K562 (cell line): Measurements from ENCODE around the gene PEX10. TPM values are rescaled to one million over a fixed set of nuclear protein-coding genes. Genes with fewer than 3 reads are reported as not detected.
A peak's percentile ranks its signal among the peaks of the same experiment; 100 is the strongest.

Experiments
- ARHGAP35 ChIP-seq: fragments of 450-650 bp; IDR thresholded peaks from 2 replicates; pipeline ENCODE4 v1.6.1; 2018; ENCODE audit not compliant: partially characterized antibody
- HDAC2 ChIP-seq: fragments of 450-650 bp; IDR thresholded peaks from 2 replicates; pipeline ENCODE4 v1.6.1; 2016; ENCODE audit warnings: mild to moderate bottlenecking
- HMBOX1 ChIP-seq: sonication (generic); IDR thresholded peaks from 2 replicates; pipeline ENCODE4 v1.6.1; 2016
- RERE ChIP-seq: sonication (generic); formaldehyde crosslinking; IDR thresholded peaks from 2 replicates; pipeline ENCODE4 v1.8.0; 2023; ENCODE audit warnings: missing genetic modification reagents, mild to moderate bottlenecking, borderline replicate concordance
- STAT5A ChIP-seq: IDR thresholded peaks from 2 replicates; pipeline ENCODE4 v1.6.1; 2012; ENCODE audit warnings: low read length, inconsistent platforms, borderline replicate concordance
- ZEB2 ChIP-seq: fragments of 450-650 bp; IDR thresholded peaks from 2 replicates; pipeline ENCODE4 v1.6.1; 2016
- ZNF324 ChIP-seq: fragments of 250-450 bp; sonication (Bioruptor Pico); IDR thresholded peaks from 2 replicates; pipeline ENCODE4 v1.4.0; 2020; ENCODE audit warnings: mild to moderate bottlenecking
- ZNF830 ChIP-seq: fragments of 250-450 bp; sonication (Bioruptor Pico); IDR thresholded peaks from 2 replicates; pipeline ENCODE4 v1.5.0; 2021; ENCODE audit warnings: mild to moderate bottlenecking
- polyA plus RNA-seq, 8 experiments: library from polyadenylated mRNA; depleted of rRNA in 4 of 8; stranded (reverse) in 5 of 8; unstranded in 3 of 8; fragments of >200 nt; fragmentation: Nextera tagmentation in 2 of 8; fragmentation: Illumina TruSeq in 1 of 8; extraction: Ambion mirVana in 2 of 8; extraction: Trizol in 1 of 8; gene quantifications; 2 replicates each; pipeline versions ENCODE4 v1.2.1 to v1.2.3, GENCODE V29; 2011 to 2014; ENCODE audit warnings: inconsistent platforms in 1 of 8, missing spikeins in 1 of 8
- total RNA-seq, 7 experiments: library from RNA; depleted of rRNA in 6 of 7; stranded (reverse); fragments of >200 nt in 6 of 7; fragmentation: Illumina TruSeq in 2 of 7; extraction: Trizol in 2 of 7; gene quantifications; 2 replicates each; pipeline versions ENCODE4 v1.2.1 to v1.2.3, GENCODE V29; 2011 to 2021; ENCODE audit warnings: low replicate concordance in 1 of 7
- TF ChIP-seq, protein P1 (sequence below): fragments of 250-450 bp; sonication (Bioruptor Pico); IDR thresholded peaks from 2 replicates; pipeline ENCODE4 v1.4.0; 2020
- TF ChIP-seq, protein P2 (sequence below): fragments of 250-450 bp; sonication (Bioruptor Pico); IDR thresholded peaks from 2 replicates; pipeline ENCODE4 v1.4.0; 2020; ENCODE audit warnings: mild to moderate bottlenecking, moderate library complexity

PEX10 gene
- total and polyA plus RNA-seq, 9 of the 15 experiments (the other 6 are each of a cell fraction or from before 2014, with no cell fraction given) = 0.03 to 26.2 (median 8.7) TPM

- TF ChIP-seq HMBOX1 (no peak), ZEB2 (no peak), STAT5A (no peak), HDAC2 (0 out of 2 replicates have a peak, but pooled peaks have one; percentile 12), ARHGAP35 (no peak), RERE (CRISPR knock-in tag) (no peak), ZNF830 (CRISPR knock-in tag) (no peak), ZNF324 (no peak)
- TF ChIP-seq, protein P1, sequence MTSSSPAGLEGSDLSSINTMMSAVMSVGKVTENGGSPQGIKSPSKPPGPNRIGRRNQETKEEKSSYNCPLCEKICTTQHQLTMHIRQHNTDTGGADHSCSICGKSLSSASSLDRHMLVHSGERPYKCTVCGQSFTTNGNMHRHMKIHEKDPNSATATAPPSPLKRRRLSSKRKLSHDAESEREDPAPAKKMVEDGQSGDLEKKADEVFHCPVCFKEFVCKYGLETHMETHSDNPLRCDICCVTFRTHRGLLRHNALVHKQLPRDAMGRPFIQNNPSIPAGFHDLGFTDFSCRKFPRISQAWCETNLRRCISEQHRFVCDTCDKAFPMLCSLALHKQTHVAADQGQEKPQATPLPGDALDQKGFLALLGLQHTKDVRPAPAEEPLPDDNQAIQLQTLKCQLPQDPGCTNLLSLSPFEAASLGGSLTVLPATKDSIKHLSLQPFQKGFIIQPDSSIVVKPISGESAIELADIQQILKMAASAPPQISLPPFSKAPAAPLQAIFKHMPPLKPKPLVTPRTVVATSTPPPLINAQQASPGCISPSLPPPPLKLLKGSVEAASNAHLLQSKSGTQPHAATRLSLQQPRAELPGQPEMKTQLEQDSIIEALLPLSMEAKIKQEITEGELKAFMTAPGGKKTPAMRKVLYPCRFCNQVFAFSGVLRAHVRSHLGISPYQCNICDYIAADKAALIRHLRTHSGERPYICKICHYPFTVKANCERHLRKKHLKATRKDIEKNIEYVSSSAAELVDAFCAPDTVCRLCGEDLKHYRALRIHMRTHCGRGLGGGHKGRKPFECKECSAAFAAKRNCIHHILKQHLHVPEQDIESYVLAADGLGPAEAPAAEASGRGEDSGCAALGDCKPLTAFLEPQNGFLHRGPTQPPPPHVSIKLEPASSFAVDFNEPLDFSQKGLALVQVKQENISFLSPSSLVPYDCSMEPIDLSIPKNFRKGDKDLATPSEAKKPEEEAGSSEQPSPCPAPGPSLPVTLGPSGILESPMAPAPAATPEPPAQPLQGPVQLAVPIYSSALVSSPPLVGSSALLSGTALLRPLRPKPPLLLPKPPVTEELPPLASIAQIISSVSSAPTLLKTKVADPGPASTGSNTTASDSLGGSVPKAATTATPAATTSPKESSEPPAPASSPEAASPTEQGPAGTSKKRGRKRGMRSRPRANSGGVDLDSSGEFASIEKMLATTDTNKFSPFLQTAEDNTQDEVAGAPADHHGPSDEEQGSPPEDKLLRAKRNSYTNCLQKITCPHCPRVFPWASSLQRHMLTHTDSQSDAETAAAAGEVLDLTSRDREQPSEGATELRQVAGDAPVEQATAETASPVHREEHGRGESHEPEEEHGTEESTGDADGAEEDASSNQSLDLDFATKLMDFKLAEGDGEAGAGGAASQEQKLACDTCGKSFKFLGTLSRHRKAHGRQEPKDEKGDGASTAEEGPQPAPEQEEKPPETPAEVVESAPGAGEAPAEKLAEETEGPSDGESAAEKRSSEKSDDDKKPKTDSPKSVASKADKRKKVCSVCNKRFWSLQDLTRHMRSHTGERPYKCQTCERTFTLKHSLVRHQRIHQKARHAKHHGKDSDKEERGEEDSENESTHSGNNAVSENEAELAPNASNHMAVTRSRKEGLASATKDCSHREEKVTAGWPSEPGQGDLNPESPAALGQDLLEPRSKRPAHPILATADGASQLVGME = 0 out of 2 replicates have a peak, but pooled peaks have one; percentile 25
- TF ChIP-seq, protein P2, sequence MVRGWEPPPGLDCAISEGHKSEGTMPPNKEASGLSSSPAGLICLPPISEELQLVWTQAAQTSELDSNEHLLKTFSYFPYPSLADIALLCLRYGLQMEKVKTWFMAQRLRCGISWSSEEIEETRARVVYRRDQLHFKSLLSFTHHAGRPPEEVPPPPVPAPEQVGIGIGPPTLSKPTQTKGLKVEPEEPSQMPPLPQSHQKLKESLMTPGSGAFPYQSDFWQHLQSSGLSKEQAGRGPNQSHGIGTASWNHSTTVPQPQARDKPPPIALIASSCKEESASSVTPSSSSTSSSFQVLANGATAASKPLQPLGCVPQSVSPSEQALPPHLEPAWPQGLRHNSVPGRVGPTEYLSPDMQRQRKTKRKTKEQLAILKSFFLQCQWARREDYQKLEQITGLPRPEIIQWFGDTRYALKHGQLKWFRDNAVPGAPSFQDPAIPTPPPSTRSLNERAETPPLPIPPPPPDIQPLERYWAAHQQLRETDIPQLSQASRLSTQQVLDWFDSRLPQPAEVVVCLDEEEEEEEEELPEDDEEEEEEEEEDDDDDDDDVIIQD = no peak
Observed at GRCh38 chr1:2412773-2413494, 570 bp upstream of the PEX10 start (continued).
